ENCODE data around the gene RALY.

Gene RALY

DNA sequence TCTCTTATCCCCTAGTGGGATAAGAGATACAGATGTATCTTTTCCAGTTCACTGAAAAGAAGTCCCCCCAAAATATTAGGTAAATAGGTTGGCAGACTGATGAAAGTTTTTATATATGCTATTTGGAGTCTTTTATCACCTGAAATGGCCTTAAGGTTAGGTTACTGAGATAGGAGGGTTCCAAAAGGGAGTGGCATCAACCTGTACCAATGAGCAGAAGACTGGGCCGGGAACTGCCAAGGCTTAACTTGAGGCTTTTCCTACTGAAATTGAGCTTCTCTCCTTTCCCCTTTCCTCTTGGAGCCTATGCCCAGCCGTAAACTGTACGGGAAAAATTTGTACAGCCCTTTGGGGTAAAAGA, 76.3 kb downstream of the RALY start:
- Histone ChIP-seq H3K4me2 (ENCODE audit: low read length) (no peak overlapping the region), H3K27me3 (ENCODE audit: control insufficient read depth, insufficient read depth, low read length) (no peaks in the 10 kb centered on the region), H3K4me1 (ENCODE audit: control insufficient read depth, insufficient read depth, low read length) (peaks cover 14% of the 10 kb centered on the region), H3K9me3 (replicated peaks; ENCODE audit: low read length) (no peaks in the 10 kb centered on the region), H3K9ac (ENCODE audit: low read depth, low read length) (no peak overlapping the region), H3K36me3 (ENCODE audit: insufficient read depth, low read length) (peaks cover 8% of the 10 kb centered on the region), H3K4me3 (ENCODE audit: low read length) (no peak overlapping the region)

DNA sequence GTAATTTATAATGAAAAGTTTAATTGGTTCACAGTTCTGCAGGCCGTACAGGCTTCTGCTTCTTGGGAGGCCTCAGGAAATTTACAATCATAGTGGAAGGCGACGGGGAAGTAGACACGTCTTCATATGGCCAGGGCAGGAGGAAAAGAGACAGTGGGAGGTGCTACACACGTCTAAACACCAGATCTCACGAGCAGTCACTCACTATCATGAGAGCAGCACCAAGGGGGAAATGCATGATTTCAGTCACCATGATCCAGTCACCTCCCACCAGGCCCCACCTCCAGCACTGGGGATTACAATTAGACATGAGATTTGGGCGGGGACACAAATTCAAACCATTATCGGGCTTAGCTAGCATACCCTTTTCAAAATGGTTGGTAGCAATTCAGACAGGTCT, 77.1 kb downstream of the RALY start:
- Histone ChIP-seq H3K4me3 (ENCODE audit: low read length) (no peak overlapping the region), H3K36me3 (ENCODE audit: insufficient read depth, low read length) (peaks cover 13% of the 10 kb centered on the region), H3K4me1 (ENCODE audit: control insufficient read depth, insufficient read depth, low read length) (peaks cover 14% of the 10 kb centered on the region), H3K9ac (ENCODE audit: low read depth, low read length) (no peak overlapping the region), H3K9me3 (replicated peaks; ENCODE audit: low read length) (no peaks in the 10 kb centered on the region), H3K27me3 (ENCODE audit: control insufficient read depth, insufficient read depth, low read length) (no peaks in the 10 kb centered on the region), H3K4me2 (ENCODE audit: low read length) (no peak overlapping the region)

DNA sequence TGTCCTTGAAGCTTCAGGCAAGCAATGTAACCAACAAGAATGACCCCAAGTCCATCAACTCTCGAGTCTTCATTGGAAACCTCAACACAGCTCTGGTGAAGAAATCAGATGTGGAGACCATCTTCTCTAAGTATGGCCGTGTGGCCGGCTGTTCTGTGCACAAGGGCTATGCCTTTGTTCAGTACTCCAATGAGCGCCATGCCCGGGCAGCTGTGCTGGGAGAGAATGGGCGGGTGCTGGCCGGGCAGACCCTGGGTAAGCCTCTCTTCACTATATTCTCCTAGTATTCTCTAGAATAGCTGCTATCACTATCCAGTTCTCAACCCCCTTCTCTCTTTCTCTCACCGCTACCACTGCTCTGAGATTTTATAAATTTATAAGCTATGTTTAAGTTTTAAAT, 78.4 kb downstream of the RALY start:
- H3K4me2 ChIP-seq (ENCODE audit: low read length), result no peak overlapping the region
- no peak overlapping the region for H3K4me3 ChIP-seq (ENCODE audit: low read length)
- H3K36me3 ChIP-seq (ENCODE audit: insufficient read depth, low read length), result peaks cover 24% of the 10 kb centered on the region
- no peaks in the 10 kb centered on the region for H3K9me3 ChIP-seq (replicated peaks; ENCODE audit: low read length)
- H3K9ac ChIP-seq (ENCODE audit: low read depth, low read length), result no peak overlapping the region
- H3K4me1 ChIP-seq (ENCODE audit: control insufficient read depth, insufficient read depth, low read length), result peaks cover 14% of the 10 kb centered on the region
- H3K27me3 ChIP-seq (ENCODE audit: control insufficient read depth, insufficient read depth, low read length), result no peaks in the 10 kb centered on the region

DNA sequence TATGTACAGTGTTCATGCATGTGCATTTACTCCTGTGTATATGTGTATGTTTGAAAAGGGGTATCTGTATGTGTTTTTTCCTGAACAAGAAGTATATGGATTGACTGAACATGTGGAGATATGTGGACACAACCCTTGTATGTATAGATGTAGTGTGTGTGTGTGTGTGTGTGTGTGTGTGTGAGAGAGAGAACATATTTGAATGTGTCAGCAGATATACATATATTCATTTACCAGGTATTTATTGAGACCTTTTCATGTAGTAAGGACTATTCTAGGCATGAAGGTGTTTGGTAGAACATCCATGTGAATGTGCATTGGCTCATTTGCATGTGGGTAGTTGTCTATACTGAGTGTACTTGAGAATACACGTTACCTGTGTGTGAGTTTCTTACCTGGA, 79.1 kb downstream of the RALY start:
- no peak overlapping the region for H3K9ac ChIP-seq (ENCODE audit: low read depth, low read length)
- peaks cover 29% of the 10 kb centered on the region for H3K36me3 ChIP-seq (ENCODE audit: insufficient read depth, low read length)
- no peak overlapping the region for H3K4me3 ChIP-seq (ENCODE audit: low read length)
- no peaks in the 10 kb centered on the region for H3K9me3 ChIP-seq (replicated peaks; ENCODE audit: low read length)
- no peak overlapping the region for H3K4me2 ChIP-seq (ENCODE audit: low read length)
- H3K4me1 ChIP-seq (ENCODE audit: control insufficient read depth, insufficient read depth, low read length), result peaks cover 14% of the 10 kb centered on the region
- no peaks in the 10 kb centered on the region for H3K27me3 ChIP-seq (ENCODE audit: control insufficient read depth, insufficient read depth, low read length)

DNA sequence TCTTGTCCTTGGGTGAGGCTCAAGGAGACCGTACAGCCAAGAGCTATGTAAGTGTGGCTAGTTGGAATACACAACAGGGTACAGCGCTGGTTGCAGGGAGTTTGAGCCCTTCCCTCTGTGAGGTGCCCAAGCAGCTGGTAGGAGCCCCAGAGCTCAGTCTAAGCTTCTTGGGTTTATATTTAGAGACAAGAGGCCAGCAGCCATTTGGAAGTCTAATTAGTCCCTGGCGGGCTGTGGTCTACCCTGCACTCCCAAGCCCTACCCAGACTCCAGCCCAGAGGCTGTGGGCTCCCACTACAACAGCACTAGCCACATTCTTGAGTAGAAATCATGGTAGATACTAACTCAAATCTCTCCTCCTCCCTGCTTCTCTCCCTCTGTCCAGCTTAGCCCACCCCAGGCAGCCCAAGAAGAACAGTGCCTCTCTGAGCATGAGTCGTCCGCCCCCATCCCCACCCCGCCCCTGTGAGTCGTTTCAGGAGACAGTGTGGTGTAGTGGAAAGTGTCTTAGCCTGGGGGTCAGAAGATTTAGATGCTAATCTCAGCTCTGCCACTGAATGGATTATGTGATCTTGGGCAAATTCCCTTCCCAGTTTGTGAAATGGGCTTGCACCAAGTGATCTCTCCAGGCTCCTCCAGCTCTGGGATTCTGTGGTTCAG, 80.5 kb downstream of the RALY start:
- H3K4me3 ChIP-seq (ENCODE audit: low read length), result no peak overlapping the region
- H3K36me3 ChIP-seq (ENCODE audit: insufficient read depth, low read length), result peaks cover 39% of the 10 kb centered on the region
- no peaks in the 10 kb centered on the region for H3K27me3 ChIP-seq (ENCODE audit: control insufficient read depth, insufficient read depth, low read length)
- no peak overlapping the region for H3K9ac ChIP-seq (ENCODE audit: low read depth, low read length)
- H3K4me2 ChIP-seq (ENCODE audit: low read length), result no peak overlapping the region
- peaks cover 14% of the 10 kb centered on the region for H3K4me1 ChIP-seq (ENCODE audit: control insufficient read depth, insufficient read depth, low read length)
- no peaks in the 10 kb centered on the region for H3K9me3 ChIP-seq (replicated peaks; ENCODE audit: low read length)

DNA sequence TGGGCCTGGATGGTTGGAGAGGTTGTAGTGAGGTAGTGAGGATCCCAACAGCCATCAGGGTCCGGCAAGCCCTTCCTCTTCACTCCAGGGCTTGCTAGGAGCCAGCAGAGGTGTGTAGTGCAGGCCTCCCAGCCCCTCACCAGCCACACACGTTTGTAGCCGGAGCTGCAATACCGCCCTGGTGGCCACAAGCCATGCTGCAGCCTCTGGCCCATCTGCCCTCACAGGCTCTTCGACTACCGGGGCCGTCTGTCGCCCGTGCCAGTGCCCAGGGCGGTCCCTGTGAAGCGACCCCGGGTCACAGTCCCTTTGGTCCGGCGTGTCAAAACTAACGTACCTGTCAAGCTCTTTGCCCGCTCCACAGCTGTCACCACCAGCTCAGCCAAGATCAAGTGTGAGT, 81.9 kb downstream of the RALY start:
- H3K9me3 ChIP-seq (replicated peaks; ENCODE audit: low read length), result no peaks in the 10 kb centered on the region
- H3K4me2 ChIP-seq (ENCODE audit: low read length), result no peak overlapping the region
- peaks cover 11% of the 10 kb centered on the region for H3K4me1 ChIP-seq (ENCODE audit: control insufficient read depth, insufficient read depth, low read length)
- no peaks in the 10 kb centered on the region for H3K27me3 ChIP-seq (ENCODE audit: control insufficient read depth, insufficient read depth, low read length)
- no peak overlapping the region for H3K4me3 ChIP-seq (ENCODE audit: low read length)
- H3K36me3 ChIP-seq (ENCODE audit: insufficient read depth, low read length), result peaks cover 45% of the 10 kb centered on the region
- no peak overlapping the region for H3K9ac ChIP-seq (ENCODE audit: low read depth, low read length)

DNA sequence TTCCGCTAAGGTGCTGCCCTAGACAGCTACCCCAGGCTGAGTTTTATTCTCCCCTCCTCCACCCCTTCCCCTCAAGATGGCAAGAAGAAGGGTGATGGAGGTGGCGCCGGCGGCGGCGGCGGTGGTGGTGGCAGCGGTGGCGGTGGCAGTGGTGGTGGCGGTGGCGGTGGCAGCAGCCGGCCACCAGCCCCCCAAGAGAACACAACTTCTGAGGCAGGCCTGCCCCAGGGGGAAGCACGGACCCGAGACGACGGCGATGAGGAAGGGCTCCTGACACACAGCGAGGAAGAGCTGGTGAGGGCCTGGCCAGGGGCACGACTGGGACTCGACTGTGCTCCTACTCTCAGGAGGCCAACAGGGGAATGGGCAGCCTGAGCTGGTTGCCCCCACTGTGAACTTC, 83.2 kb downstream of the RALY start:
- H3K36me3 ChIP-seq (ENCODE audit: insufficient read depth, low read length), result peaks cover 55% of the 10 kb centered on the region
- peaks cover 11% of the 10 kb centered on the region for H3K4me1 ChIP-seq (ENCODE audit: control insufficient read depth, insufficient read depth, low read length)
- no peak overlapping the region for H3K4me3 ChIP-seq (ENCODE audit: low read length)

DNA sequence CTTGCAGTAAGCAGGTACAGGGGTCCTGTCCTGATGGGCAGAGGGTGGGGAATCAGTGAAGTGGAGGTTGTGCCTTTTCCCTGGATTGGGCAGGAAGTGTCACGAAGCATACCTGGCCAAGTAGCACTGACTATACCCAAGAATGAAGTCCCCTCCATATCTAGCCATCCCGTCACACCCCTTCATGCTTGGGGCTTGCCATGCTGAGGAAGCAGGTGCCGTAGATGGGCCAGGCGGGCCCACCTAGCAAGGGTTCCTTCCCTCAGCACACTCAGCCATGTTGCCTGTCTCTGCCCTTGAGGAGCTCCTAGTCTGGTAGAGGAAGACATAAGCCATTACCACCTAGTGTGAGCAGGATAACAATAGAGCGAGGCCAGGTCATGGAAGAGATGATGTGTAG, 84.8 kb downstream of the RALY start:
- no peak overlapping the region for H3K4me3 ChIP-seq (ENCODE audit: low read length)
- H3K4me2 ChIP-seq (ENCODE audit: low read length), result no peak overlapping the region
- peaks cover 54% of the 10 kb centered on the region for H3K36me3 ChIP-seq (ENCODE audit: insufficient read depth, low read length)
- no peaks in the 10 kb centered on the region for H3K27me3 ChIP-seq (ENCODE audit: control insufficient read depth, insufficient read depth, low read length)
- no peaks in the 10 kb centered on the region for H3K9me3 ChIP-seq (replicated peaks; ENCODE audit: low read length)
- H3K9ac ChIP-seq (ENCODE audit: low read depth, low read length), result no peak overlapping the region
- peaks cover 24% of the 10 kb centered on the region for H3K4me1 ChIP-seq (ENCODE audit: control insufficient read depth, insufficient read depth, low read length)

More for the DNA sequence above, 83.2 kb downstream of the RALY start:
- Histone ChIP-seq H3K9me3 (replicated peaks; ENCODE audit: low read length) (no peaks in the 10 kb centered on the region), H3K9ac (ENCODE audit: low read depth, low read length) (no peak overlapping the region), H3K4me2 (ENCODE audit: low read length) (no peak overlapping the region), H3K27me3 (ENCODE audit: control insufficient read depth, insufficient read depth, low read length) (no peaks in the 10 kb centered on the region)

DNA sequence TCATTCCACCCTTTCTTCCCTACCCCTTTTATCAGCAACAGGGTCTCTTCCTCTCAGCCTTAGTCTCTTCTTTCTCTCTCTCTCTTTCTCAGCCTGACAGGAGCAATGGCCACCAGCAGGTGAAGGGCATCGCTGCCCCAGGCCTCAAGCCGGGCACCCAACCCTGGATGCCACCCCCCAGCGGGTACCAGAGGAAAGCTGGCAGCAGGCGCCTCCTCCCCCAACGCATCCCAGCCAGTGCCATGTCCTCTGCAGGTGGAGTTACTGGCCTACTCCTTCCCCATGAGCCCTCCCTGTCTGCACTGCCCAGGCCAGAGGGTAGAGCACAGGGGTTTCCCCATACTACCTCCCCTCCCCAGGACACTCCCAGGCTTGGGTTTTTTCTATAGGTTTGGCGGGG, 86.1 kb downstream of the RALY start:
- Histone ChIP-seq H3K27me3 (ENCODE audit: control insufficient read depth, insufficient read depth, low read length) (no peaks in the 10 kb centered on the region), H3K36me3 (ENCODE audit: insufficient read depth, low read length) (peaks cover 55% of the 10 kb centered on the region), H3K9me3 (replicated peaks; ENCODE audit: low read length) (no peaks in the 10 kb centered on the region), H3K4me1 (ENCODE audit: control insufficient read depth, insufficient read depth, low read length) (peaks cover 17% of the 10 kb centered on the region), H3K4me2 (ENCODE audit: low read length) (no peak overlapping the region), H3K4me3 (ENCODE audit: low read length) (no peak overlapping the region), H3K9ac (ENCODE audit: low read depth, low read length) (no peak overlapping the region)

DNA sequence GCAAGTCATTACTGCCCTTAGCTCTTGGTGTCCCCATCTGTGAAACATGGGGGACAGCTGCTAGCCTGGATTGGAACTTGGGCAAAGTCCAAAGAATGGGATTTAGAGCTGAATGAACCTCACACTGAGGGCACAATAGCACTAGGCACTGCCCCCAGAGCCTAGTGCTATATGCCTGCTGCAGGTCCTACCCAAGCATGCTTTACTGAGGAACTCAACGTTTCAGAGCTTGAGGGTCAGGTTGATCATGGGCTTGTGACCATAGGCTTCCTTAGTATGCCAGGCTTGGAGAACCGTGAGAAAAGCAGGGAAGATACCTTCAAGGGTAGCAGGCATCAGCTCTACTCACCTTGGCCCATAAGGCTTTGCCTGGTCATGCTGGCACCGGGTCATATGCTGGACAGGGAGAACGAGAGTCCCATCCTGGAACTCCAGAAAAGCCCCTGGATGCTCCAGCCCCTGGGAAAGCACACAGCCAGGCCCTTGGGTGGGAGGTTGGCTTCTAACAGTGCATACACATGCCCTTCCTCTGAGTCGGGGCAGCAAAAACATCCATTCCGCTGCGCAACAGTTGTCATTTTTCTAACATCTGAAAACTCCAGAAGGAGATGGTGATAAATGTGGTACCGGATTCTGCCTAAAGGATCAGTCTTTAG, 88.6 kb downstream of the RALY start:
- Histone ChIP-seq H3K9me3 (replicated peaks; ENCODE audit: low read length) (no peaks in the 10 kb centered on the region), H3K9ac (ENCODE audit: low read depth, low read length) (no peak overlapping the region), H3K4me1 (ENCODE audit: control insufficient read depth, insufficient read depth, low read length) (peaks cover 17% of the 10 kb centered on the region), H3K4me3 (ENCODE audit: low read length) (no peak overlapping the region), H3K4me2 (ENCODE audit: low read length) (no peak overlapping the region), H3K36me3 (ENCODE audit: insufficient read depth, low read length) (peaks cover 50% of the 10 kb centered on the region), H3K27me3 (ENCODE audit: control insufficient read depth, insufficient read depth, low read length) (no peaks in the 10 kb centered on the region)

DNA sequence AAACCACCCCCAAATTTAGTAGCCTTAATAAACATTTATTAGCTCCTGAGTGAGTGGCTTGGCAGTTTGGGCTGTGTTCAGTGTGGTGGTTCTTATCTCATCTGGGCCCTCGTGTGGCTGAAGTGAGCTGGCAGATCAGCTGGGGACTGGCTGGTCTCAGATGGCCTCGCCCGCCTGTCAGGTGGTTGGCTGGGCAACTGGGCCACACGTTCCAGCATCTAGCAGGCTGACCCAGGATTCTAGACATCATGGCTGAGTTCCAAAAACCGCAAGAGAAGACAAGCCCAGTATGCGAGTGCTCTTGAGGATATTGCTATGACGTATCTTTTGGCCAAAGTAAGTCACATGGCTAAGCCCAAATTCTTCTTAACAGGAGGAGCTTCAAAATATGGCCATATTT, 89.4 kb downstream of the RALY start:
- no peaks in the 10 kb centered on the region for H3K9me3 ChIP-seq (replicated peaks; ENCODE audit: low read length)
- H3K4me3 ChIP-seq (ENCODE audit: low read length), result no peak overlapping the region
- peaks cover 47% of the 10 kb centered on the region for H3K36me3 ChIP-seq (ENCODE audit: insufficient read depth, low read length)
- H3K27me3 ChIP-seq (ENCODE audit: control insufficient read depth, insufficient read depth, low read length), result no peaks in the 10 kb centered on the region
- no peak overlapping the region for H3K9ac ChIP-seq (ENCODE audit: low read depth, low read length)
- H3K4me1 ChIP-seq (ENCODE audit: control insufficient read depth, insufficient read depth, low read length), result peaks cover 17% of the 10 kb centered on the region
- peak overlapping the region; percentile 2 for H3K4me2 ChIP-seq (ENCODE audit: low read length)

DNA sequence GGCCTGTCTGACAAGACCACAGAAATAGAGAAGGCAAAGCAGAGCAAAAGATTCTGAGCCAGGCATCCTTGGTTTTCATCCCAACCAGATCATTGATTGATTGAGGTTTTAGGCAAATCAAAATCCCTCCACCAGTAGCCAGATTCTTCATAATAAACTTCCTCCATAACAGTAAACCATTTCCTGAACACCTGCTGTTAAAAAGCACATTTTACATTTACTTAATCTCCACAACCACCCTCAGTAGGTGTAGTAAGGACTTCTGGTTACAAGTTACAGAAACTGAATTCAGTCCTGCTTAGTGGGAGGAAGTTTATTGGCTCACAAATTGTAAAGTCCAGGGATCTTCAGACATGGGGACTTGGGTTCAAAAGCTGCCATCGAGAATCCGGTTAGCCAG, 90.1 kb downstream of the RALY start:
- H3K4me2 ChIP-seq (ENCODE audit: low read length), result peak overlapping the region; percentile 2
- H3K4me1 ChIP-seq (ENCODE audit: control insufficient read depth, insufficient read depth, low read length), result peaks cover 17% of the 10 kb centered on the region
- no peaks in the 10 kb centered on the region for H3K27me3 ChIP-seq (ENCODE audit: control insufficient read depth, insufficient read depth, low read length)
- H3K9ac ChIP-seq (ENCODE audit: low read depth, low read length), result peak overlapping the region; percentile 11
- H3K36me3 ChIP-seq (ENCODE audit: insufficient read depth, low read length), result peaks cover 52% of the 10 kb centered on the region
- H3K9me3 ChIP-seq (replicated peaks; ENCODE audit: low read length), result no peaks in the 10 kb centered on the region
- H3K4me3 ChIP-seq (ENCODE audit: low read length), result no peak overlapping the region
